ENCODE measurements around the gene DYSF. TPM values are rescaled to one million over a fixed set of nuclear protein-coding genes. Genes with fewer than 3 reads are reported as not detected.

The DYSF gene
- total RNA-seq, 1 donor from 2014 or later, result 100 TPM

GRCh38 chr2:71615767-71616730, 162.7 kb downstream of the DYSF start:
- DNase-seq, result no peak

DNA sequence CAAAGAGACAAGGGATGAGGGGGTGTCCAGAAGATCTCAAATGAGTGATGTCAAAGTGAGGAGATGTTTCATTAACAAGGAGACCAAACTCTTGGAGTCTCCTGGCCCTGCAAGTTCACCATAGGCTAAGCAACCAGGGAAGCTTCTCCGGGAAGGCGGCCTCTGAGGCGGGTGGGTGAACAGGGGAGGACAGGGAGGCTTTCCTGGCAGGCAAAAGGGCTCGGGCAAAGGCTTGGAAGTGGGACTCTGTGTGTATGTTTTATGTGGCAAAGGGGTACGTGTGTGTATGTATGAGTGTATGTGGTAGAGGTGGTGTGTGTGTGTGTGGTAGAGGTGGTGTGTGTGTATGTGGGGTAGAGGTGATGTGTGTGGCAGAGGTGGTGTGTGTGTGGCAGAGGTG, 163.9 kb downstream of the DYSF start:
- no peak for DNase-seq

GRCh38 chr2:71618327-71619113, 165.2 kb downstream of the DYSF start:
- DNase-seq, result no peak

DNA sequence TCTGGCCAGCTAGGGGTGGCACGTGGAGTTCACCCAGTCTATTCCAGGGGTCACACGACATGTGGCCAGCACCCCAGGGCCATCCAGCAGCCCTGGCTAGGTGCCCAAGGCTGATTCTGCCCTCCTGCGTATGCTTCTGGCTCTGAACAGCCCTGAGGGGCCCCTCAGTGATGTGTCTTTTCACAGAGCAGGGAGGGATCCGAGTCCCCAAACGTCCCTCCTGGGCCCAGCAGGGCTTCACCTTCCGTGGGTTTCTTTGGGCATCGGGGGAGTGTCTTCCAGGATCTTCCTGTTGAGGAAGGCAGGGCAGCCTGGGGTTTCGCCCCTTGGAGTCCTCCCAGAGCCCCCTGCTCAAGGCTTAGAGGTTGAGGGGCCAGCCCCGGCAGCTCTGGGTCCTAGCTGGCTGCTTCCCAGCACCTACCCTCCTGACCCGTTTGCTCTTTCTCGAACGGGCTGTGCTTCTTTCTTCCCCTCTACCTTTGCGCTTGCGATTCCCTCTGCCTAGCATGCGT, 165.9 kb downstream of the DYSF start:
- no peak for DNase-seq

- DNase-seq, result no peak
These were observed 166.8 kb downstream of the DYSF start for GRCh38 chr2:71620116-71620515.

GRCh38 chr2:71620851-71621251, 167.5 kb downstream of the DYSF start:
- DNase-seq, result no peak

DNA sequence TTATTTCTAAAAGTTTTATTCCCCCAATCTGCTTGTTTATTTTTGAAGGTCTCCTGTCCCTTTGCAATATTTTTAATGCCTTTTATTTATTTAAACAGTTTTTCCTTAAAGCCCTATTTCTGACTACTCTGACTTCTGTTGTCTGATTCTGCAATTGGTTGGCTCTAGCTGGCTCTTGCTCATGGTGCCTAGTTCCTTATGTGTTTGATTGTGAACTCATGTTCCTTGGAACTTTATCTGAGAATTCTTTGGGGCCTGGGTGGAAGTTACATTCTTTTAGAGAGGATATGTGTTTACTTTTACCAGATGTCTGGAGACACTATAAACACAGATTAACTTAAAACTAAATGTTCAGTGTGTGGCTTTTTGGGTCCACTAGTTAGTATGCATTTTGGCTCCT, 175.9 kb downstream of the DYSF start:
- no peak for DNase-seq

DNA sequence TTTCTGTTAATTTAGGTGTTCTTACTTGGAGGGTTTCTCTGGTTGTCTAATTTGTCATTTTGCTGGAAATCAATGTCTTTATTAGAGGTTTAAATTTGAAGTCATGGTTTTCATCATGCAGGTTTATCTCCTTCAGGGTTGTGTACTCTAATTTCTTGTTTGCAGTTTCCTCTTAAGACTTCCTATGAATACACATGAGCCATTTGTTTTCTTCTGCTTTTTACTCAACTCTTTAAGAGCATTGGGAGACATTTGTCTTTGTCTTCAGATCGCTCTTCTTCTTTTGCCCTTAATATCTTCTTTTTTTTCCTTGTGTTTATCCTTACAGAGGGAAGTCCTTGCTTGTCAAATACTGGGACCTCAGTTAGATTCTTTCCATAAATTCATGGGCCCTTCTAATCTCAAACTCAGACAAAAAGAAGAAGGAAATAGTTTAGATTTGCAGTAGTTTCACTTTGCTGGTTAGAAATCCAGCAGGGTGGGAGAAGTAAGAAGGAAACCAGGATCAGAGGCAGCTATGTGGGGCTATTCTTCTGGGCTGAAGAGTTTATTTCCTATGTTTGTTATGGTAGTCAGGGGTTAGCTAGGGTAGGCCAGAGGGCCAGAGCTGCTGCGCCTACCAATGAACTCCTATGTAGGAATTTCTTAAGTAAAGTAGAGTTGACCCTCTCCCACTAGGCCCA, 176.6 kb downstream of the DYSF start:
- no peak for DNase-seq

DNA sequence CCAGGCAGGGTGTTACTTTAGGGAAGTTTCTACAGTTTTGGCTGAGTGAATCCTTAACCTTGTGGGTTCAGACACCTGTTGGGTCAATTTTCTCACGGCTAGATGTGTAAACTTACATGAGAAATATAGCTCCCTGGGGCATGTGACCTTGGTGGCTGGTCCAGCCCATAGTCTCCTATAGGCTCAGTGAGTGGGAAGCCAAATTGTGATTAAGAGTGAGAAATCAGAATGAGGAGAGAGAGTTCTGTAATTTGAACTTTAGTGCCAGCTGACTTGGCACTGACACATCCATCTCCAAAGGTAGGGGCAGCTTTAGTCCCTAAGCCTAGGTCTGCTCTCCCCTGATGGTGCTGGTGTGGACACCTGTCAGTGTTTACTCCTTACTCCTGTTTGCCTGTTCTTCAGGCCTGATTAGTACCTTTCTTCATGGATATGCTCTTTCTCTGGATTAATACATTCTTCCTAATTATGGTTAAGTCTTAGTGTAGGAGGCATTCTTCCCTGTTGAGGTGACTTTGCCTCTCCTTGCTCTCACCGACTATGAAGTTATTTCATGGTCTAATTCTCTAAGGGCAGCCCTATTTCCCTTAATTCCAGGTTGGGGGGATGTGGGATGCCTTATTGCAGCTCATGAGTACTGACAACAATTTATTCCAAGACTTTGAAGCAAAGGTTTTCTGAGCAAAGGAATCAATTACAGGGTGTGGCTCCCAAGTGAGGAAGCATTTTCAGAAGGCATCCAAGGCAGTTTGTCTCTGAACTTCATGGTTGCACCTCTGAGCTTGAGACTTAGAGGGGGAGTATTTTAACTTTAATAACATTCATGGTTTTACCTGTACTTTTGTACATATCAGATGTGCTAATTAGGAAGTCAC, 177.3 kb downstream of the DYSF start:
- peak; percentile 10 for DNase-seq

DNA sequence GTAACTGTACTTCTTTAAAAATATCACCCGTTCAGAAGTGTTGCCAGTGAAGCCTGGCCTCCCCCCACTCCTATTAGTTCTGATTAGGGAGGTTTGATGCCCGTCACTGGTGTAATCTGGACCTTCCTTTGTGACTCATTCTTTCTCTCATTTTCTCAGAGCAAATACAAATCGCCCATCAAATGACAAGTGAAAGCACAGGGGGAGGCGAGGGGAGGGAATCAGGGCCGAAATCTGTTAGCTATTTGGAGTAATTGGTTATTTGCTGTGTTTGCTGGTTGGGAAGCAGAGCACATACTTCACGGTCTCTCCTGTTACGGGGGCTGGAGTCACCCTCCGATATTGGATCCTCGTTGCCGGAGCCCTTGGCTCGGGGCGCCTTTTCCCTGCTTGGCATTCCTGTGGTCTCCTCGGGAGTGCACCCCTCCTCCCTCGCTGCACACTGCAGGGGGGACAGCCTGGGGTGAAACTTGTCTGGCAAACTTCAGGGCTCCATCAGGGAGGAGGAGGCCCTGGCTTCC, 178.1 kb downstream of the DYSF start:
- DNase-seq, result peak; percentile 37

DNA sequence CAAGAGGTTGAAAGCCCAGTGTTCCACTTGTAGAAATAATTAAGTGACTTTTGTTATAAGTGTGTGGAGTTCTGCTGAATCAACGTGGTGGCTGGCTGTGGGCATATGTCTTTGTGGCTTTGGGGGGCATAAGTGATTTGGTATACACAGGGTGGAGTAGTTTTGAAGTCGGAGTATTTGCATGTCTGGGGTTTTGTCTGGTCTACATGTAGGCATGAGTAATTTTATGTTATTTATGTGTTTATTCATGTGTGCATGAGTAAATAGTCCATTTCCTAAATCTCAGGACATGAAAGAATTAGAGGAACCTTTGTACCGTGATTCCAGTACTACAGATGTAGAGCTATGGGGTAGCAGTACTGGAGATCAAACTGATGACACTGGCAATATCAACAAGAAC, 179.7 kb downstream of the DYSF start:
- DNase-seq, result no peak

DNA sequence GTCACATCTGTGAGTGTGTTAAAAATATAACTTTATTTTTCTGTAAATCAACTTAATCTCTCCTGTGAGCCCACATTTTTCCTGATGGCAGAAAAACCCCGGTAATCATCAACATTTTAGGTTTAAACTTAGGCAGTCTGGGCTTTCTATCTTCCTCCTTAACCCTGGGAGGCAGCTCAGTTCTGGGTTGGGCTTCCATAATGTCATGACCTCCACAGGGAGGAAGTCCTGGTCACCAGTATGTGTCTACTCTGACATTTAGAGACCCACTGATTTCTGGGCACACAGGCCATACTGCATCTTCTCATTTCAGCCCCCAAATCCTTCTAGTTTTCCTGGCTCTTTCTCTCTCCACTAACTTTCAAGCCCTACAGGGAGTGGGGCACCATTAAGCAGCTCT, 181.2 kb downstream of the DYSF start:
- DNase-seq, result no peak

DNA sequence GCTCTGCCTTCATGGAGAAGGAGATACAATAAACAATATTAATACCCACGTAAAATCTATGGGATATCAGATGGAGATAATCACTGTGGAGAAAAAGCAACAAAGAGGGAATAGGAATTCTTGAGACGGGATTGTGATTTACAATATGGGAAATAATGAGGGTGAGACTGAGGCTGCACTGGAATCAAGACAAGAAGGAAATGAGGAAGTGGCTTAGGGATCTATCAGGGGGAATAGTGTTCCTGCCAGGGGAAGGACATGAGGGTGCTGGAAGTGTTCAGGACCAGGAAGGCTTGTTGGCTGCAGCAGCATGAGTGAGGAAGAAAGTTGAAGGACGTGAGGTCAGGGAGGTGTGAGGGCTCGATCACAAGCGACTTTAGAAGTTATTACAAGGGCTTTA, 182.4 kb downstream of the DYSF start:
- DNase-seq, result no peak

GRCh38 chr2:71637168-71637567, 183.8 kb downstream of the DYSF start:
- peak; percentile 13 for DNase-seq

GRCh38 chr2:71637736-71638135, 184.4 kb downstream of the DYSF start:
- DNase-seq, result no peak

DNA sequence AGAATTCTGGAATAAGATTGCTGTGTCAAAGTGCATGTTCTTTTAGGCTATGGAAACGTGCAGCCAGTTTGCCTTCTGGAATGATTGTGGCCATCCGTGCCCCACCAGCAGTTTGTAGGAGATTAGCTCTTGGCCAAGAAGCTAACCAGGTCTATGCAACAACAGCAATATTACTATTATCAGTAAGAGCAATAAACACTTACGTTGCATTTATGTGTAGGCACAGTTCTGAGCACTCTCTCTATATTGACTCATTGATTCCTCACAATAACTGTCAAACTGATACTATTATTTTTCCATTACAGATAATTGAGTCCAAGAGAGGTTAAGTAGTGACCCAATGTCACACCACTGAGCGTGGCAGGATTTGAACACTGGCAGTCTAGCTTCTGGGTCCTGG, 186.4 kb downstream of the DYSF start:
- no peak for DNase-seq

DNA sequence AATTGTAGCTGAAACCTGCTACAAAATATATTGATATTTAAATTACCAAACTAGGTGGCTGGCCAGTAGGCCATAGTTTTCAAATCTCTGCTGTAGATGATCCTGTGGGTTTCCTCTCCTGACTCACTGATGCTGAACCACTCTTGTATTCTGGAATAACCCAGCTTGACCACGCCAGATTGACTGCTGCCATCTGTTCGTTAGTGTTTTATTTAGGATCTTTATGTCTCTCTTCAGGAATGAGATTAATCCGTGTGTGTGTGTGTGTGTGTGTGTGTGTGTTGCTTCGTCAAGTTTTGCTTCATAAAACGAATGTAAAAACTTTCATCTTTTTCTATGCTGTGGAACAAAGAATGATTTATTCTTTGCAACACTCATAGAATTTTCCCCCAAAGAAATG, 187.1 kb downstream of the DYSF start:
- peak; percentile 58 for DNase-seq

DNA sequence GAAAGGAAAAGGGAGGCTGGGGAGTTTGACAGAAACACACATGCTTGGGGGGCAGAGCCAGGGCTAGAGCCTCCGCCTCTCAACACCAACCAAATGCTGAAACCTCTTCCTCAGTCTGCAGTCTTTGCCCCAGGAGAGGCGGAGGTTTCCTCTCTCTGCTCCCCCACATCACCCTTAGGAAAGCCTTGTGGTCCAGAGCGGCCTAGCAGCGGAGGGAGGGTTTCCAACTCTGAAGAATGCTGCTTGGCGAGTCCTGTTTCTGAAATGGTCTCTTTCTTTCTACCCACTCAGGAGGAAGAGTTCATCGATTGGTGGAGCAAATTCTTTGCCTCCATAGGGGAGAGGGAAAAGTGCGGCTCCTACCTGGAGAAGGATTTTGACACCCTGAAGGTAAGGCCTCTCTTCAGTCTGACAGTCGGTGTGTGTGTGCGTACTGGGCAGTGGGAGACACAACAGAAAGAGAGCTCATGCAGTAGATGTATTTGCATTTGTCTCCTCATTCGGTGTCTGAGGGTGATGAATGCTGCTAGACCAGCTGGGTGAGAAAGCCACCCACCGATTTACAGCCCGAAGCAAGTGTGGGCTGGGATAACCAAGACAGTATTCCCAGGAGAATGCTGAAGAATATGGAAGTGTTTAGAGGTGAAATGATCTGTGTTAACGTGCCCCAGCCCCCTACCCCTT, 190.5 kb downstream of the DYSF start:
- DNase-seq, result peak; percentile 36

DNA sequence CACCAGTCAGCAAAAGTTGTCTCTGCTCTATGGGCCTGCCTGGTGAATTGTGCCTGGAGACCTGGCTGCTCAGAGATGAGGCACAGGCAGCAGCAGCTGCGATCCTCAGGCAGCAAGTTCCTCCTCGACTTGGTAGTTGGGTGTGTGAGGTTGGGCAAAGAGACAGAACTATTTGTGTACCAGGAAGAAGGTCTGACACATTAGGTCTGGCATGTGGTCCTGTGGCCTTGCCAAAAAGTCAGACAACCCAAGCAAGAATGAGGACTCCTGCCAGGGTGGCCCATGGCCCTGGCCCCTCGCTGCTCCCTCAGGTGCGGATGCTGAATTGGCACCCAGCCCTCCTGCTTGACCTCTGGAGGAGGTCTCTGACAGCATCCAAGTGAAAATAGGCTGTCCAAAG, 192.7 kb downstream of the DYSF start:
- DNase-seq, result peak; percentile 44

- no peak for DNase-seq
These were observed 194.0 kb downstream of the DYSF start for GRCh38 chr2:71647356-71647755.

DNA sequence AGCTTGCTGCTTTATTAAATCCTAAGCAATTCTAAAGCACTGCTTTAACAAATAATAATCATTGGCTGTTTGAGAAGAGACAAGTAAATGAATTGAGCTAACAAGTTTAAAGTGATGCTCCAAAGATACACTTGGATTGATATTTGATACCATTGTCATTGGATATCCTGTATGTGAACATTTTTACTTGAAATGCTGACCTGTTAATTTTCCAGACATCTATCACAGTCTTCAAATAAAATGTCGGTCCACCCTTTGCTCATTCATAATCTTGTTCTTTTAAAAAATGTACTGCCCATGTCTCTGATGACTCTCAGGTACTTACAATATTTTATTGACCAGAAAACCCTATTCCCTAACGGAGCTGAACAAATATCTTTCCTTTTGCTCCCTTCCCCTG, 202.1 kb downstream of the DYSF start:
- DNase-seq, result no peak
